Measurements from ENCODE around the gene ATOH8. TPM values are rescaled to one million over a fixed set of nuclear protein-coding genes. Genes with fewer than 3 reads are reported as not detected.

The ATOH8 gene
- total RNA-seq, 1 donor from 2014 or later = 13.8 TPM

GRCh38 chr2:85716346-85716914 is 37.4 kb upstream of the ATOH8 start:
- H3K9me3 Mint-ChIP-seq = peaks cover 8% of the 10 kb centered on the region
- no peak overlapping the region for H3K27ac Mint-ChIP-seq
- H3K4me1 Mint-ChIP-seq = peaks cover 16% of the 10 kb centered on the region
- DNase-seq (ENCODE audit: low spot score in 2 of 2, unreplicated experiment in 2 of 2) = no peak
- peaks cover 3% of the 10 kb centered on the region for H3K27me3 Mint-ChIP-seq (ENCODE audit: low read depth)
- no peak overlapping the region for H3K4me3 Mint-ChIP-seq
- no peak for TF ChIP-seq CTCF (IDR thresholded peaks at IDR 0.05; ENCODE audit: unreplicated experiment)
- H3K36me3 Mint-ChIP-seq = no peaks in the 10 kb centered on the region

- no peak overlapping the region for H3K27ac Mint-ChIP-seq
- no peak for TF ChIP-seq CTCF (IDR thresholded peaks at IDR 0.05; ENCODE audit: unreplicated experiment)
Measured at GRCh38 chr2:85717308-85718008, 36.3 kb upstream of the ATOH8 start.

GRCh38 chr2:85718009-85718391 is 35.8 kb upstream of the ATOH8 start:
- Mint-ChIP-seq H3K27me3 (ENCODE audit: low read depth) (peaks cover 3% of the 10 kb centered on the region), H3K27ac (no peak overlapping the region), H3K4me3 (no peak overlapping the region), H3K4me1 (peaks cover 16% of the 10 kb centered on the region), H3K9me3 (peaks cover 8% of the 10 kb centered on the region), H3K36me3 (no peaks in the 10 kb centered on the region)
- no peak for DNase-seq (ENCODE audit: low spot score in 2 of 2, unreplicated experiment in 2 of 2)
- no peak for TF ChIP-seq CTCF (IDR thresholded peaks at IDR 0.05; ENCODE audit: unreplicated experiment)

More at GRCh38 chr2:85717308-85718008, 36.3 kb upstream of the ATOH8 start:
- peaks cover 8% of the 10 kb centered on the region for H3K9me3 Mint-ChIP-seq
- peaks cover 3% of the 10 kb centered on the region for H3K27me3 Mint-ChIP-seq (ENCODE audit: low read depth)
- peaks cover 16% of the 10 kb centered on the region for H3K4me1 Mint-ChIP-seq
- no peak for DNase-seq (ENCODE audit: low spot score in 2 of 2, unreplicated experiment in 2 of 2)
- H3K36me3 Mint-ChIP-seq = no peaks in the 10 kb centered on the region
- no peak overlapping the region for H3K4me3 Mint-ChIP-seq

- H3K4me1 Mint-ChIP-seq = peaks cover 12% of the 10 kb centered on the region
- H3K36me3 Mint-ChIP-seq = no peaks in the 10 kb centered on the region
- H3K27ac Mint-ChIP-seq = no peak overlapping the region
- peaks cover 4% of the 10 kb centered on the region for H3K27me3 Mint-ChIP-seq (ENCODE audit: low read depth)
- peaks cover 8% of the 10 kb centered on the region for H3K9me3 Mint-ChIP-seq
- no peak for TF ChIP-seq CTCF (IDR thresholded peaks at IDR 0.05; ENCODE audit: unreplicated experiment)
- no peak overlapping the region for H3K4me3 Mint-ChIP-seq
- DNase-seq (ENCODE audit: low spot score in 2 of 2, unreplicated experiment in 2 of 2) = no peak
Measured at GRCh38 chr2:85718885-85719492, 34.8 kb upstream of the ATOH8 start.

GRCh38 chr2:85719609-85720240 is 34.1 kb upstream of the ATOH8 start:
- Mint-ChIP-seq H3K4me1 (peaks cover 12% of the 10 kb centered on the region), H3K9me3 (peaks cover 8% of the 10 kb centered on the region), H3K27ac (no peak overlapping the region), H3K27me3 (ENCODE audit: low read depth) (peaks cover 4% of the 10 kb centered on the region), H3K4me3 (no peak overlapping the region), H3K36me3 (no peaks in the 10 kb centered on the region)
- TF ChIP-seq CTCF (IDR thresholded peaks at IDR 0.05; ENCODE audit: unreplicated experiment) = no peak
- no peak for DNase-seq (ENCODE audit: low spot score in 2 of 2, unreplicated experiment in 2 of 2)

Data from mesothelial cell of epicardium (in vitro differentiated cells).